Ovary (tissue), 9 donors: ENCODE data around the gene HOXC9. TPM values are rescaled to one million over a fixed set of nuclear protein-coding genes. Genes with fewer than 3 reads are reported as not detected.

Source experiments
- DNase-seq, 5 donors: peaks; one replicate each; pipeline ENCODE4 v3.0.0-alpha.2; 2019 to 2020
- H3K27ac ChIP-seq, 2 donors: fragments of 200-600 bp; one replicate each; pipeline versions ENCODE4 v1.5.1 to v1.8.0; 2019 to 2022
- H3K27me3 ChIP-seq: fragments of 200-600 bp; one replicate; pipeline ENCODE4 v1.8.0; 2022
- H3K36me3 ChIP-seq: fragments of 200-600 bp; sonication (generic); one replicate; pipeline ENCODE4 v1.5.1; 2019
- H3K4me1 ChIP-seq: one replicate; pipeline ENCODE4 v1.8.1; 2013; ENCODE audit warnings: mild to moderate bottlenecking, moderate library complexity; ENCODE audit not compliant: insufficient read depth
- H3K4me3 ChIP-seq: fragments of 200-600 bp; sonication (generic); one replicate; pipeline ENCODE4 v1.5.1; 2017
- H3K9me3 ChIP-seq, 2 donors: fragments of 200-600 bp in 1 of 2; sonication (generic) in 1 of 2; one replicate each; pipeline versions ENCODE4 v1.5.1 to v1.8.1; 2013 to 2019; ENCODE audit warnings: mild to moderate bottlenecking in 1 of 2, moderate library complexity in 1 of 2
- EP300 ChIP-seq: sonication (generic); formaldehyde crosslinking; IDR thresholded peaks from one replicate; pipeline ENCODE4 v1.6.1; 2017; ENCODE audit warnings: antibody characterized with exemption
- POLR2A ChIP-seq: fragments of 450-650 bp; IDR thresholded peaks from one replicate; pipeline ENCODE4 v1.6.1; 2017; ENCODE audit warnings: antibody characterized with exemption, mild to moderate bottlenecking, moderate library complexity
- WGBS, 3 donors: extraction: QIAGEN DNeasy Blood & Tissue Kit in 1 of 3; methylation state at CpG; one replicate each; pipeline versions ENCODE4 v1.1.5 to v1.1.7; 2013 to 2017; 5-methylcytosine and 5-hydroxymethylcytosine counted together
- intact Hi-C, 4 donors: fragments of 100-400 bp; cut with DNase I; formaldehyde crosslinking; loops; one replicate each; pipeline versions ENCODE4 v1.11.0 to v1.15.1; 2022 to 2023
- polyA plus RNA-seq, 2 donors: library from polyadenylated mRNA; stranded (reverse); fragments of 200-250 nt in 1 of 2; fragments of 350-450 nt in 1 of 2; fragmentation: Illumina TruSeq in 1 of 2; extraction: RNeasy Lipid Tissue Mini Kit (QIAGEN cat#74804) in 1 of 2; gene quantifications; one replicate each; pipeline ENCODE4 v1.2.3, GENCODE V29; 2013 to 2014
- total RNA-seq, 7 donors: library from RNA; depleted of rRNA in 2 of 7; stranded (reverse); fragments of >200 nt in 2 of 7; fragmentation: NEBNext Ultra II Directional in 3 of 7; extraction: Animal tissue kit (Norgen Biotek cat#: 25700) in 3 of 7; gene quantifications; one replicate each; pipeline versions ENCODE4 v1.1.0 to v1.2.4, GENCODE V29; 2016 to 2023
- TF ChIP-seq, protein P1 (sequence below), 3 donors: fragments of 450-650 bp in 2 of 3; fragments of 200-600 bp in 1 of 3; IDR thresholded peaks; one replicate each; pipeline versions ENCODE4 v1.5.1 to v1.8.0; 2016 to 2022; ENCODE audit warnings: antibody characterized with exemption in 3 of 3, mild to moderate bottlenecking in 1 of 3
- donor health status: DM: no; HTN: no; CAD: no; lungs with moderate emphysema.
- donor health status: DM: no; HTN: no; CAD: no.
- donor health status: Bipolar disorder and iron deficiency.
- donor health status: DM: yes; HTN: yes; CAD: no.
- donor health status: DM: no; HTN: no; CAD: no.
- donor health status: DM: yes; HTN: yes; CAD: no.

HOXC9 gene
- total and polyA plus RNA-seq, 9 donors: 0.26 to 15.0 (median 1.9) TPM; not detected in 1

DNA sequence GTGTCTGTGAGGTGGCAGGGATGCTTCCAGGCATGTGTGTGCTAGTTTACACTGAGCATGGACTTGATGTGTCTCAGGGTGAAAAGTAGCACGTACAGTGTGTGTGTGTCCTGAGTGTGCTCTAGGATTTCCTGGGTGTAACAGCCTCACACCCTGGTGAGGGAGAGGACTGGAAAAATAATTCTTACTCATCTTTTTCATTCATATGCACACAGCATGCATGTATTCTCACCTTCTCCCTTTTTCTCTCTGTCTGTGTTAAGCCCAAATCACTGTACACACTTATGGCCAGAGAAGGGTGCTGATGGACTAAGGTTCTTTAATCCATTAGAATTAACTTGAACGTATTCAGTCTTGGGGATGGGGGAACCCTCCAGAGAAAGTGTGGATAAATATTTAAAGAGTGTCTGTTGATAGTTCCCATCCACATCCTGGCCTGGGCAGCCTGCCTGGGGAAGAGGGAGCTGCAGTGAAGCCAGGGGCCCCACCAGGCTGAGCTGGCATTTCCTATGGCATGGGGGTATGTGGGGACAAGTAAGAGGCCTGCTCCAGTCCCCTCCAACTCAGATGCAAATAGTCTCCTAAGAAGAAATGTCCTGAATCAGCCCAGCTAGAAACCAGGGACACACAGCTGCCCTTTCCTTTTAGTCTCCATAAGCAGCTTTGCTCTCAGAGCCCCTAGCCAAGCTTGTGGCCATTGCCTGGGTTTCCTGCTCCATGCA lies 7.7 kb downstream of the HOXC9 start:
- 67 to 87% (median 82%) methylated on average over 2 of the region's 2 CpGs for WGBS, 3 donors
- no peak overlapping the region for H3K27ac ChIP-seq
- intact Hi-C loops: loop anchor here in 3 of 4 donors (2.0 to 10.0 kb wide), 6 partner anchors 185 to 367 kb away; partner anchors contain the start of gene GPR84 (in 2 of the 3)
- H3K36me3 ChIP-seq: no peaks in the 10 kb centered on the region
- H3K9me3 ChIP-seq: no peaks in the 10 kb centered on the region
- TF ChIP-seq, protein P1, sequence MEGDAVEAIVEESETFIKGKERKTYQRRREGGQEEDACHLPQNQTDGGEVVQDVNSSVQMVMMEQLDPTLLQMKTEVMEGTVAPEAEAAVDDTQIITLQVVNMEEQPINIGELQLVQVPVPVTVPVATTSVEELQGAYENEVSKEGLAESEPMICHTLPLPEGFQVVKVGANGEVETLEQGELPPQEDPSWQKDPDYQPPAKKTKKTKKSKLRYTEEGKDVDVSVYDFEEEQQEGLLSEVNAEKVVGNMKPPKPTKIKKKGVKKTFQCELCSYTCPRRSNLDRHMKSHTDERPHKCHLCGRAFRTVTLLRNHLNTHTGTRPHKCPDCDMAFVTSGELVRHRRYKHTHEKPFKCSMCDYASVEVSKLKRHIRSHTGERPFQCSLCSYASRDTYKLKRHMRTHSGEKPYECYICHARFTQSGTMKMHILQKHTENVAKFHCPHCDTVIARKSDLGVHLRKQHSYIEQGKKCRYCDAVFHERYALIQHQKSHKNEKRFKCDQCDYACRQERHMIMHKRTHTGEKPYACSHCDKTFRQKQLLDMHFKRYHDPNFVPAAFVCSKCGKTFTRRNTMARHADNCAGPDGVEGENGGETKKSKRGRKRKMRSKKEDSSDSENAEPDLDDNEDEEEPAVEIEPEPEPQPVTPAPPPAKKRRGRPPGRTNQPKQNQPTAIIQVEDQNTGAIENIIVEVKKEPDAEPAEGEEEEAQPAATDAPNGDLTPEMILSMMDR (IDR thresholded peaks at IDR 0.05): no peak
- no peak for TF ChIP-seq POLR2A
- TF ChIP-seq EP300: no peak
- H3K4me1 ChIP-seq: peaks cover 2% of the 10 kb centered on the region
- H3K27me3 ChIP-seq: no peaks in the 10 kb centered on the region
- H3K4me3 ChIP-seq: no peak overlapping the region
- peak in 1 of 5 donors; percentile 35 for DNase-seq

DNA sequence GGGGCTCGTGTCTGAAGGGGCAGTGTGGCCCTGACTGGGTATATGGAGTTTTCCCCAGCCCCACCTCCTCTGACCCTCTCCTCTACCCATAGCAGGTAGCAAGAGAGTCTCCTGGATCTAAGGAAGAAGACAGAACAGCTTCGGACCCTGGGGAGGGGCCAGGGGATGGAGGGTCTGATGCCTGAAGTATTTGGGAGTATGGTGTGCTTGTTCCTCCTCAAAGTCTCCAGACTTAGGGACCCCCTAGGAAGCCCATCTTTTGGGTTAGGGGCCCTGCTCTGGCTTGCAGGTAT lies 8.2 kb downstream of the HOXC9 start:
- peak overlapping the region in 1 of 2 donors; percentile 47 for H3K27ac ChIP-seq
- WGBS, 3 donors: 64 to 69% (median 66%) methylated on average over 2 of the region's 2 CpGs
- intact Hi-C loops: loop anchor here in 3 of 4 donors (2.0 to 10.0 kb wide), 4 partner anchors 184 to 367 kb away; partner anchors contain the start of gene GPR84 (in 2 of the 3)
- no peaks in the 10 kb centered on the region for H3K9me3 ChIP-seq
- no peak overlapping the region for H3K4me3 ChIP-seq
- peaks cover 2% of the 10 kb centered on the region for H3K4me1 ChIP-seq
- H3K36me3 ChIP-seq: no peaks in the 10 kb centered on the region
- DNase-seq: peak in 1 of 5 donors; percentile 40
- no peaks in the 10 kb centered on the region for H3K27me3 ChIP-seq
- TF ChIP-seq, protein P1 (IDR thresholded peaks at IDR 0.05): no peak
- TF ChIP-seq EP300 (no peak), POLR2A (no peak)

DNA sequence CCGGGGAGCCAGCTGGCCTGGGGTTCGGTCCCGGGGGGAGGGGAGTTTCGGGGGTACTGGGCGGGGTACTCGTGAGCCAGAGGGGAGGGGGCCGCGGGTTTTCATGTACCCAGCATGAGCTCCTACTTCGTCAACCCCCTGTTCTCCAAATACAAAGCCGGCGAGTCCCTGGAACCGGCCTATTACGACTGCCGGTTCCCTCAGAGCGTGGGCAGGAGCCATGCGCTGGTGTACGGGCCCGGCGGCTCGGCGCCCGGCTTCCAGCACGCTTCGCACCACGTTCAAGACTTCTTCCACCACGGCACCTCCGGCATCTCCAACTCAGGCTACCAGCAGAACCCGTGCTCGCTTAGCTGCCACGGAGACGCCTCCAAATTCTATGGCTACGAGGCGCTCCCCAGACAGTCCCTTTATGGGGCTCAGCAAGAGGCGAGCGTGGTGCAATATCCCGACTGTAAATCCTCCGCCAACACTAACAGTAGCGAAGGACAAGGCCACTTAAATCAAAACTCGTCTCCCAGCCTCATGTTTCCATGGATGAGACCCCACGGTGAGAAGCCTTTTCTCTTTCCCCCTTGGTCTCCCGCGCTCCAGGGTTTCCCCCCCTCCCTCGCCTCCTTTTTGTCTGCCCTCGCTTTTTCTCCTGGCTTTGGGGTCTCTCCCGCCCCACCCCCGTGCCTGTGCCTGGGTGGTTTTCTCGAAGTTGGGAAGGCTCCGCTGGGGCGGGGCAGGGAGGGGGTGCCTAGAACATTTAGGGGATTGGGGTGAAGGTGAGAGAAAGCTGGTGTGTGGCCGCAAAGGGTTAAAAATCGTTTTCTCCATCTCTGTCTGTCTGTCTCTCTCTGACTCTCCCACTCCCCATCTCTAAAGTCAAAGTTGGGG lies 9.5 kb downstream of the HOXC9 start:
- Histone ChIP-seq H3K4me3 (peak overlapping the region; percentile 47), H3K36me3 (no peaks in the 10 kb centered on the region), H3K27me3 (no peaks in the 10 kb centered on the region), H3K9me3 (no peaks in the 10 kb centered on the region), H3K27ac (peak overlapping the region; percentile 64 to 74), H3K4me1 (peaks cover 2% of the 10 kb centered on the region)
- intact Hi-C loops: loop anchor here in 3 of 4 donors (2.0 to 10.0 kb wide), 4 partner anchors 183 to 365 kb away; partner anchors contain the start of gene GPR84 (in 2 of the 3)
- peak in 3 of 5 donors; percentile 49 to 76 (median 70) for DNase-seq
- 5 to 9% (median 5%) methylated on average over 38 to 51 of the region's 51 CpGs for WGBS, 3 donors
- TF ChIP-seq, protein P1 (IDR thresholded peaks at IDR 0.05): no peak
- TF ChIP-seq EP300: no peak
- TF ChIP-seq POLR2A: no peak

DNA sequence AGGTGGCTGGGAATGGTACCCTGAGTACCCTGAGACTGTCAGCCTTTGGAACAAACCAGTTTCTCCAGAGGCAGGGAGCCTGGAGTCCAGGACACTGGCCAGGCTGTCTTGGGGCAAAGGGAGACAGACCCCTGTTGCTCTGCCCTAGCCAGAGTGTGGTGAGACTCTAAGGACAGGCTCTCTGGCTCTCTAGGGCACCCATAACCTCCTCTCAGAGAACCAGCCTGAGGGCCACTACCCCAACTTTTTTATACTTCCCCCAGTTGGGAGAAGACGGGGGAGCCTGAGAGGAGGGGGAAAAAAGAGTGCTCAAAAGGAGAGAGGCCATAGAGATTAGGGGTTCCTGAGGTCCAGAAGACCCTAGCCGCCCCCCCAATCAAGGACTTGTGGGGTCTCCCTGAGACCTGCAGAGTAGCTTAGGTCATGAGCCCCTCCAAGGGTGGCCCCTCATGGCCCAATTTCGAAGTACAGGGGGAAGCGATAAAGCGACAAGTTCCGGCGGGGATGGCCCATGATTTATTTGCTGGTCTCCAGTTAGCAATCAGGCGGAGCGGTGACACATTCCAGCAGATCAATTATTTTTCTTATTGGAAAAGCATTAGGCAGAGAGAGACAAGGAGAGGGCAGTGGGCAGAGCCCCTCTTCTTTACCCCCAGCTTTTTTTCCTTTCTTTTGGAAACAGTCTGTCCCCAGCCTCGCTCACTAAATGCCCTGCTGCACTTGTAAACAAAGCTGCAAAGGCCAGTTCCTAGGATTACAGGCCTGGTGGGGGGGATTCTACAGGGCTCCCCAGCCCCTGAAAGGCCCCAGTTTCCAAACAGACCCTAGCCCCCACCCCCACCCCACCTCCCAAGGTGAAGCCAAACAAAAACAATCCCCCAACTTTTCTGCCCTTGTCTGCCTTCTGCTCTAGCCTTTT lies 10.4 kb downstream of the HOXC9 start:
- WGBS, 3 donors: 71 to 80% (median 71%) methylated on average over 10 of the region's 10 CpGs
- intact Hi-C loops: no loop called here
- Histone ChIP-seq H3K9me3 (no peaks in the 10 kb centered on the region), H3K36me3 (no peaks in the 10 kb centered on the region), H3K27me3 (no peaks in the 10 kb centered on the region), H3K27ac (peak overlapping the region in 1 of 2 donors; percentile 74), H3K4me1 (peaks cover 2% of the 10 kb centered on the region), H3K4me3 (no peak overlapping the region)
- peak in 1 of 5 donors; percentile 46 for DNase-seq
- TF ChIP-seq, protein P1 (IDR thresholded peaks at IDR 0.05): no peak
- no peak for TF ChIP-seq EP300
- TF ChIP-seq POLR2A: no peak
